Omental fat pad (tissue), 4 donors: ENCODE results near the gene ID3. TPM values are rescaled to one million over a fixed set of nuclear protein-coding genes. Genes with fewer than 3 reads are reported as not detected.

Experiments
- ATAC-seq: fragments of 150-250 bp; one replicate; pipeline ENCODE4 v1.9.1; 2016; ENCODE audit warnings: mild to moderate bottlenecking, moderate library complexity; ENCODE audit not compliant: low FRiP score
- DNase-seq: peaks from one replicate; pipeline ENCODE4 v3.0.0-alpha.2; 2019; ENCODE audit warnings: low spot score
- CTCF ChIP-seq, 3 donors: fragments of 450-650 bp; IDR thresholded peaks; one replicate each; pipeline ENCODE4 v1.5.1; 2016 to 2017; ENCODE audit warnings: antibody characterized with exemption in 3 of 3, mild to moderate bottlenecking in 3 of 3, moderate library complexity in 2 of 3
- total RNA-seq, 4 donors: library from RNA; depleted of rRNA; stranded (reverse); fragments of >200 nt; gene quantifications; one replicate each; pipeline ENCODE4 v1.1.0, GENCODE V29; 2016

ID3 gene
- total RNA-seq, 4 donors from 2014 or later = 134 to 322 (median 179) TPM

GRCh38 chr1:23524163-23524562 lies 35.1 kb downstream of the ID3 start:
- DNase-seq (no peak), ATAC-seq (no peak)
- no peak for TF ChIP-seq CTCF (IDR thresholded peaks at IDR 0.05)

GRCh38 chr1:23522244-23522982 lies 36.9 kb downstream of the ID3 start:
- TF ChIP-seq CTCF (IDR thresholded peaks at IDR 0.05) = no peak
- no peak for DNase-seq
- ATAC-seq = no peak

GRCh38 chr1:23521588-23521987 lies 37.7 kb downstream of the ID3 start:
- ATAC-seq = no peak
- TF ChIP-seq CTCF (IDR thresholded peaks at IDR 0.05) = no peak
- DNase-seq = no peak

- DNase-seq = no peak
- ATAC-seq = no peak
- TF ChIP-seq CTCF (IDR thresholded peaks at IDR 0.05) = no peak
These were observed 41.7 kb downstream of the ID3 start for GRCh38 chr1:23517581-23517980.

GRCh38 chr1:23515905-23516304 lies 43.4 kb downstream of the ID3 start:
- no peak for TF ChIP-seq CTCF (IDR thresholded peaks at IDR 0.05)
- ATAC-seq (no peak), DNase-seq (no peak)

GRCh38 chr1:23514111-23514679 lies 45.1 kb downstream of the ID3 start:
- TF ChIP-seq CTCF (IDR thresholded peaks at IDR 0.05) = no peak
- DNase-seq (no peak), ATAC-seq (no peak)

GRCh38 chr1:23509896-23510295 lies 49.4 kb downstream of the ID3 start:
- TF ChIP-seq CTCF (IDR thresholded peaks at IDR 0.05) = no peak
- ATAC-seq = no peak
- DNase-seq = no peak
